ENCODE results near the gene ABHD12B.

DNA sequence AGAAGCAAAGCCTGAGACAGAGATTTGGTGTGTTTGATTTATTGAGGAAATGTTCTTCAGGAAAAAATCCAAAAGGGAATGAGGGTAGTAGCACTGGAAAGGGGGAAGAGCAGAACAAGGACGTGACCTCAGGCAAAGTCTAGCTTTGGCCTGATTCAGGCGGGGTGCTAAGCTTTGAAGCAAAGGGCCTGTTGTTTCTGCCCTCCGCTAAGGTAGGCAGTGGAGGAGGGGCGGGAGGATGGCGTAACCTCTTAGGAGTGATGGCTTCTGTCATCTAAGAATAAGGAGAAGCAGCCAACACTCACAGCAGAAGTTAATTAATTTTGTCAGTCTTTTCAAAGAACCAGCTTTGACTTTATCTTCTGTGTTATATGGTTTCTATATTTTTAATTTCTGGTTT is 20.4 kb downstream of the ABHD12B start:
- no peak for TF ChIP-seq CTCF (conservative IDR thresholded peaks at IDR 0.05; ENCODE audit: low read depth in 2 of 2)
- TF ChIP-seq EZH2 (IDR thresholded peaks at IDR 0.05; ENCODE audit: low read depth, unreplicated experiment), result no peak
- TF ChIP-seq EZH2phosphoT487 (IDR thresholded peaks at IDR 0.05; ENCODE audit: unreplicated experiment), result no peak
- TF ChIP-seq POLR2AphosphoS5 (IDR thresholded peaks at IDR 0.05; ENCODE audit: low read depth), result no peak
- TF ChIP-seq JUNB (IDR thresholded peaks at IDR 0.05; ENCODE audit: unreplicated experiment), result no peak
- 0 out of 2 replicates have a peak, but pooled peaks have one; percentile 14 for TF ChIP-seq CREB1 (CRISPR knock-in tag; IDR thresholded peaks at IDR 0.05; ENCODE audit: low read depth)
- TF ChIP-seq, protein P1, sequence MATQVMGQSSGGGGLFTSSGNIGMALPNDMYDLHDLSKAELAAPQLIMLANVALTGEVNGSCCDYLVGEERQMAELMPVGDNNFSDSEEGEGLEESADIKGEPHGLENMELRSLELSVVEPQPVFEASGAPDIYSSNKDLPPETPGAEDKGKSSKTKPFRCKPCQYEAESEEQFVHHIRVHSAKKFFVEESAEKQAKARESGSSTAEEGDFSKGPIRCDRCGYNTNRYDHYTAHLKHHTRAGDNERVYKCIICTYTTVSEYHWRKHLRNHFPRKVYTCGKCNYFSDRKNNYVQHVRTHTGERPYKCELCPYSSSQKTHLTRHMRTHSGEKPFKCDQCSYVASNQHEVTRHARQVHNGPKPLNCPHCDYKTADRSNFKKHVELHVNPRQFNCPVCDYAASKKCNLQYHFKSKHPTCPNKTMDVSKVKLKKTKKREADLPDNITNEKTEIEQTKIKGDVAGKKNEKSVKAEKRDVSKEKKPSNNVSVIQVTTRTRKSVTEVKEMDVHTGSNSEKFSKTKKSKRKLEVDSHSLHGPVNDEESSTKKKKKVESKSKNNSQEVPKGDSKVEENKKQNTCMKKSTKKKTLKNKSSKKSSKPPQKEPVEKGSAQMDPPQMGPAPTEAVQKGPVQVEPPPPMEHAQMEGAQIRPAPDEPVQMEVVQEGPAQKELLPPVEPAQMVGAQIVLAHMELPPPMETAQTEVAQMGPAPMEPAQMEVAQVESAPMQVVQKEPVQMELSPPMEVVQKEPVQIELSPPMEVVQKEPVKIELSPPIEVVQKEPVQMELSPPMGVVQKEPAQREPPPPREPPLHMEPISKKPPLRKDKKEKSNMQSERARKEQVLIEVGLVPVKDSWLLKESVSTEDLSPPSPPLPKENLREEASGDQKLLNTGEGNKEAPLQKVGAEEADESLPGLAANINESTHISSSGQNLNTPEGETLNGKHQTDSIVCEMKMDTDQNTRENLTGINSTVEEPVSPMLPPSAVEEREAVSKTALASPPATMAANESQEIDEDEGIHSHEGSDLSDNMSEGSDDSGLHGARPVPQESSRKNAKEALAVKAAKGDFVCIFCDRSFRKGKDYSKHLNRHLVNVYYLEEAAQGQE (IDR thresholded peaks at IDR 0.05; ENCODE audit: unreplicated experiment), result no peak

Data from GM23338 (cell line).